Tibial artery (tissue), 4 donors: Measurements from ENCODE around the gene LIMA1.

Experiments
- DNase-seq, 2 donors: peaks; one replicate each; pipeline ENCODE4 v3.0.0-alpha.2; 2019
- H3K27ac ChIP-seq, 2 donors: fragments of 200-600 bp; sonication (generic) in 1 of 2; 1 replicate in 1 of 2; 2 replicates in 1 of 2; pipeline ENCODE4 v1.5.1; 2018 to 2019; ENCODE audit warnings: mild to moderate bottlenecking in 1 of 2
- H3K27me3 ChIP-seq, 2 donors: fragments of 200-600 bp; sonication (generic) in 1 of 2; one replicate each; pipeline versions ENCODE4 v1.5.1 to v1.6.0; 2016 to 2019
- H3K36me3 ChIP-seq, 3 donors: fragments of 200-600 bp; sonication (generic) in 2 of 3; one replicate each; pipeline ENCODE4 v1.5.1; 2016 to 2019; ENCODE audit warnings: mild to moderate bottlenecking in 2 of 3
- H3K4me1 ChIP-seq, 4 donors: fragments of 200-600 bp; sonication (generic) in 2 of 4; 1 replicate in 3 of 4; 2 replicates in 1 of 4; pipeline ENCODE4 v1.5.1; 2016 to 2019
- H3K4me3 ChIP-seq, 2 donors: fragments of 200-600 bp; sonication (generic) in 1 of 2; 1 replicate in 1 of 2; 2 replicates in 1 of 2; pipeline ENCODE4 v1.5.1; 2018 to 2019; ENCODE audit warnings: mild to moderate bottlenecking in 2 of 2
- H3K9me3 ChIP-seq, 3 donors: fragments of 200-600 bp; sonication (generic) in 1 of 3; one replicate each; pipeline ENCODE4 v1.5.1; 2016 to 2019
- CTCF ChIP-seq, 2 experiments: fragments of 200-600 bp in 1 of 2; fragments of 450-650 bp in 1 of 2; IDR thresholded peaks; one replicate each; pipeline ENCODE4 v1.5.1; 2017 to 2019; ENCODE audit warnings: antibody characterized with exemption in 2 of 2, mild to moderate bottlenecking in 1 of 2, moderate library complexity in 1 of 2
- intact Hi-C: fragments of 100-400 bp; cut with DNase I; formaldehyde crosslinking; loops from one replicate; pipeline ENCODE4 v1.15.0; 2023; ENCODE audit warnings: low total_unique reads

The LIMA1 gene

GRCh38 chr12:50181691-50182090, 101.6 kb downstream of the LIMA1 start:
- TF ChIP-seq CTCF (IDR thresholded peaks at IDR 0.05): no peak
- intact Hi-C loops: loop anchor here (10.0 kb wide), 1 partner anchor 133 kb away; no protein-coding TSS in a partner anchor
- H3K27me3 ChIP-seq: no peaks in the 10 kb centered on the region
- DNase-seq: no peak
- no peaks in the 10 kb centered on the region for H3K9me3 ChIP-seq
- H3K27ac ChIP-seq: no peak overlapping the region
- no peak overlapping the region for H3K4me3 ChIP-seq
- H3K4me1 ChIP-seq: peaks cover 0 to 35% (median 20%) of the 10 kb centered on the region in 4 donors
- peaks cover 47 to 51% (median 49%) of the 10 kb centered on the region in 3 donors for H3K36me3 ChIP-seq

- no peaks in the 10 kb centered on the region for H3K27me3 ChIP-seq
- H3K36me3 ChIP-seq: peaks cover 46 to 48% (median 46%) of the 10 kb centered on the region in 3 donors
- intact Hi-C loops: no loop called here
- TF ChIP-seq CTCF (IDR thresholded peaks at IDR 0.05): no peak
- H3K27ac ChIP-seq: no peak overlapping the region
- no peaks in the 10 kb centered on the region for H3K9me3 ChIP-seq
- peaks cover 0 to 5% (median 0%) of the 10 kb centered on the region in 4 donors for H3K4me1 ChIP-seq
- DNase-seq: no peak
- H3K4me3 ChIP-seq: no peak overlapping the region
Measured at GRCh38 chr12:50175716-50176026, 107.6 kb downstream of the LIMA1 start.

DNA sequence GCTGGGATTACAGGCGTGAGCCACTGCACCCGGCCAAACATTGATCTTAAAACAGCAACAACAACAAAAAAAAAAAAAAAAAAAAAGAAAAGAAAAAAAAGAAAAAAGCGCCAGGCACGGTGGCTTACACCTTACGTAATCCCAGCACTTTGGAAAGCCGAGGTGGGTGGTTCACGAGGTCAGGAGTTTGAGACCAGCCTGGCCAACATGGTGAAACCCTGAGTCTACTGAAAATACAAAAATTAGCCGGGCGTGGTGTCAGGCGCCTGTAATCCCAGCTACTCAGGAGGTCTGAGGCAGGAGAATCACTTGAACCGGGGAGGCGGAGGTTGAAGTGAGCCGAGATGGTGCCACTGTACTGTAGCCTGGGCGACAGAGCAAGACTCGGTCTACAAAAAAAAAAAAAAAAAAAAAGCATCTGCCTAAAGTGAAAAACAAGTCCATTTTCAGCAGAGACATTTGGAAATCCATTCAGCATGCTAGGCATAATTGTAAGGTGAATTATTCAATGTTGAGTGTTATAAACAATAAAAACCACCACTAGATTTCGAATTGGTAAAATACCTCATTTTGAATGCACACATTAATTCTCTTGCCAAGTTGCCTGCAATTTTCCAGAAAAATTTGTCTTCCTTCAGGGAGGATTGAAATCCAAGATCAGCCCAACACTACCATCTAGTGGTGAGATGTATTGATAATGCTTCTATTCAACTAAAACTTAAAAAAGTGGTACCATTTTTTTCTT, 108.2 kb downstream of the LIMA1 start:
- Histone ChIP-seq H3K4me1 (peaks cover 0 to 5% (median 0%) of the 10 kb centered on the region in 4 donors), H3K27me3 (no peaks in the 10 kb centered on the region), H3K27ac (peak overlapping the region in 1 of 2 donors; percentile 0), H3K9me3 (no peaks in the 10 kb centered on the region), H3K36me3 (peaks cover 41 to 42% (median 41%) of the 10 kb centered on the region in 3 donors), H3K4me3 (no peak overlapping the region)
- no peak for DNase-seq
- intact Hi-C loops: loop anchor here (5.0 kb wide), 1 partner anchor 98 kb away; no protein-coding TSS in a partner anchor
- TF ChIP-seq CTCF (IDR thresholded peaks at IDR 0.05): peak; percentile 55 to 81

- TF ChIP-seq CTCF (IDR thresholded peaks at IDR 0.05): peak in 1 of 2 experiments; percentile 45
- Histone ChIP-seq H3K4me1 (peaks cover 0 to 36% (median 12%) of the 10 kb centered on the region in 4 donors), H3K27me3 (no peaks in the 10 kb centered on the region), H3K9me3 (no peaks in the 10 kb centered on the region), H3K27ac (peak within 1 kb of the TSS; percentile 96 to 98), H3K36me3 (no peaks in the 10 kb centered on the region), H3K4me3 (peak within 1 kb of the TSS; percentile 92 to 98)
- peak; percentile 99 to 100 for DNase-seq
- intact Hi-C loops: loop anchor here (5.0 kb wide), 1 partner anchor 55 kb away; the partner anchor contains the start of gene COX14
Measured at GRCh38 chr12:50167049-50167828, 116.1 kb downstream of the LIMA1 start, which contains the start of gene CERS5. Gene CERS5, minus strand, starts transcription at chr12:50167369. Its CDS starts 72 bp downstream, at chr12:50167297.

DNA sequence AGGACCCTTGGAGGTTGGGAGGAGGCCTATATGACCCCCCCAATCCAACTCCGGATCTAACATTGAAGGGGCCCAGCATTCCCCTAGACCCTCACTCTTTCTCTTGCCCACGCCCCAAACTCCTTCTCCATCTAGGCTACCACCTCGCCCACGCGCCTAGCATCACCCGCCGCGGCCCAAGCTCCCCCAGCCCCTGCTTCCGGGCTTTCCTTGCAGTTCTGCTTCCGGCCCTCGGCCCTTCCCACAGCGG, 116.6 kb downstream of the LIMA1 start:
- peak overlapping the region; percentile 96 to 98 for H3K27ac ChIP-seq
- H3K4me1 ChIP-seq: peaks cover 0 to 37% (median 12%) of the 10 kb centered on the region in 4 donors
- H3K4me3 ChIP-seq: peak overlapping the region; percentile 92 to 98
- intact Hi-C loops: loop anchor here (5.0 kb wide), 1 partner anchor 54 kb away; the partner anchor contains the start of gene COX14
- no peak for DNase-seq
- H3K9me3 ChIP-seq: no peaks in the 10 kb centered on the region
- no peak for TF ChIP-seq CTCF (IDR thresholded peaks at IDR 0.05)
- H3K36me3 ChIP-seq: no peaks in the 10 kb centered on the region
- no peaks in the 10 kb centered on the region for H3K27me3 ChIP-seq
